ENCODE data around the gene PRSS36. TPM values are rescaled to one million over a fixed set of nuclear protein-coding genes. Genes with fewer than 3 reads are reported as not detected.

Gene PRSS36
- total RNA-seq, 1 donor from 2014 or later, result 0.74 TPM

DNA sequence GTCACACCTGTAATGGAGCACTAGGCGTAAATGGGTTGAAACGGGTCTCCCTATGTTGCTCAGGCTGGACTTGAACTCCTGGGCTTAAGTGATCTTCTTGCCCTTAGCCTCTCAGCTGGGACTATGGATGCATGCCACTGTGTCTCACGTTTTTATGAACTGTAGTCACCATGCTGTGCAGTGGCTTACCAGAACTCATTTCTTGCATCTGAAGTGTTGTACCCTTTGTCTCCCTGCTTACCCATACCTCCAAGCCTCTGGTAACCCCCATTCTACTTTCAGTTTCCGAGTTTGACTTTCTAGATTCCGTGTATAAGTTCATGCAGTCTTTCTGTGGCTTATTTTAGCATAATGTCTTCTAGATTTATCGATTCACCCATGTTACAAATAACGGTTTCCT lies 45.0 kb upstream of the PRSS36 start:
- TF ChIP-seq, protein P1, sequence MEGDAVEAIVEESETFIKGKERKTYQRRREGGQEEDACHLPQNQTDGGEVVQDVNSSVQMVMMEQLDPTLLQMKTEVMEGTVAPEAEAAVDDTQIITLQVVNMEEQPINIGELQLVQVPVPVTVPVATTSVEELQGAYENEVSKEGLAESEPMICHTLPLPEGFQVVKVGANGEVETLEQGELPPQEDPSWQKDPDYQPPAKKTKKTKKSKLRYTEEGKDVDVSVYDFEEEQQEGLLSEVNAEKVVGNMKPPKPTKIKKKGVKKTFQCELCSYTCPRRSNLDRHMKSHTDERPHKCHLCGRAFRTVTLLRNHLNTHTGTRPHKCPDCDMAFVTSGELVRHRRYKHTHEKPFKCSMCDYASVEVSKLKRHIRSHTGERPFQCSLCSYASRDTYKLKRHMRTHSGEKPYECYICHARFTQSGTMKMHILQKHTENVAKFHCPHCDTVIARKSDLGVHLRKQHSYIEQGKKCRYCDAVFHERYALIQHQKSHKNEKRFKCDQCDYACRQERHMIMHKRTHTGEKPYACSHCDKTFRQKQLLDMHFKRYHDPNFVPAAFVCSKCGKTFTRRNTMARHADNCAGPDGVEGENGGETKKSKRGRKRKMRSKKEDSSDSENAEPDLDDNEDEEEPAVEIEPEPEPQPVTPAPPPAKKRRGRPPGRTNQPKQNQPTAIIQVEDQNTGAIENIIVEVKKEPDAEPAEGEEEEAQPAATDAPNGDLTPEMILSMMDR (IDR thresholded peaks at IDR 0.05; ENCODE audit: unreplicated experiment), result no peak
- peaks cover 52% of the 10 kb centered on the region for H3K36me3 Mint-ChIP-seq (ENCODE audit: low read depth, unreplicated experiment)
- no peak overlapping the region for H3K27ac Mint-ChIP-seq (ENCODE audit: unreplicated experiment)
- peaks cover 13% of the 10 kb centered on the region for H3K27me3 Mint-ChIP-seq (ENCODE audit: unreplicated experiment)
- peak overlapping the region; percentile 69 for H3K4me3 Mint-ChIP-seq (ENCODE audit: unreplicated experiment)
- H3K9me3 Mint-ChIP-seq (ENCODE audit: unreplicated experiment), result no peaks in the 10 kb centered on the region
- no peak for DNase-seq (ENCODE audit: low spot score)
- peaks cover 58% of the 10 kb centered on the region for H3K4me1 Mint-ChIP-seq (ENCODE audit: unreplicated experiment)

DNA sequence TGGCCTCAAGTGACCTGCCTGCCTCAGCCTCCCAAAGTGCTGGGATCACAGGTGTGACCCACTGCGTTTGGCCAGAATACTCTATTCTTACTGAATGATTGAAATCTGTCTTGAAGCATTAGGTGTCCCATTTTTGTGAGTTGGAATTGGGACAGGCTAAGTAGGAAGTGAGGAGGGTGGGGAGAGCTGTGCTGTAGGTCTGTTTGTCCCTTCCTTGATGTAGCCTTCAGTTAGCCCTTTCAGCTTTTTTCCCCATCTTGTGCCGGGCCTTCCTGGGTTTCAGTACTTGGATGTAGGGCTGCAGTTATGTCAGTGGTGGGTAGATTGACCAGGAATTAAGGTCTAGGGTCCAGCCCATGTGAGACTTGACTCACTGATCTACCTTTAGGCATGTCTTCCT lies 44.0 kb upstream of the PRSS36 start:
- TF ChIP-seq, protein P1 (IDR thresholded peaks at IDR 0.05; ENCODE audit: unreplicated experiment), result no peak
- Mint-ChIP-seq H3K27me3 (ENCODE audit: unreplicated experiment) (peaks cover 16% of the 10 kb centered on the region), H3K4me3 (ENCODE audit: unreplicated experiment) (no peak overlapping the region), H3K36me3 (ENCODE audit: low read depth, unreplicated experiment) (peaks cover 58% of the 10 kb centered on the region), H3K4me1 (ENCODE audit: unreplicated experiment) (peaks cover 55% of the 10 kb centered on the region), H3K9me3 (ENCODE audit: unreplicated experiment) (no peaks in the 10 kb centered on the region), H3K27ac (ENCODE audit: unreplicated experiment) (peak overlapping the region; percentile 26)
- DNase-seq (ENCODE audit: low spot score), result no peak

DNA sequence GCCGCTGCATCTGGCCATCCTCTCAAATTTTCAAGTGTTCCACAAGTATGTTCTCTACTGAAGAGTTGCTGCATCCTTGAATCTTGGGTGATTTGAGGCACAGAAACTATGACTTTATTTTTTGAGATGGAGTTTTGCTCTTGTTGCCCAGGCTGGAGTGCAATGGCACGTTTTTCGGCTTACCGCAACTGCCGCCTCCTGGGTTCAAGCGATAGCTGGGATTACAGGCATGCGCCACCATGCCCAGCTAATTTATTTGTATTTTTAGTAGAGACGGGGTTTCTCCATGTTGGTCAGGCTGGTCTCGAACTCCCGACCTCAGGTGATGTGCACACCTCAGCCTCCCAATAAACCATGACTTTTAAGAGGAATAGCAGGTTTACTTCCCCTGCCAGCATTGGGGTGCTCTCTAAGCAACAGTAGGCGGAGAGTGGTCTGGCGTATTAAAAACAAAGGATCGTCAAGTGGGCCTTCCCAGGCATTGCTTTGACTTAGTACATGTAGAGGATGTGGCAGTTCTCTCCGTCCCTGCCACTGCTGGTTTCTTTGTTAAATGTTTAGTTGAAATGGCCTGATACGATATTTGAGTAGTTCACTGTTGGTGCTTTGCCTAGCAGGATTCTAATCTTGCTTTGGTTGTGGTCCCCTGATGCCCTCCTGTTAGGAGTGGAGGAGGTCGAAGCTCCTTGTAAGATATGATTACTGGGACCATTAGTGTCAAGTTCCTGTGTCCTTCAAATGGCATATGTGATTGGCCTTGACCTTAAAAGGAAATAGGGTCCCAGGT lies 43.2 kb upstream of the PRSS36 start:
- H3K27ac Mint-ChIP-seq (ENCODE audit: unreplicated experiment), result peak overlapping the region; percentile 48

DNA sequence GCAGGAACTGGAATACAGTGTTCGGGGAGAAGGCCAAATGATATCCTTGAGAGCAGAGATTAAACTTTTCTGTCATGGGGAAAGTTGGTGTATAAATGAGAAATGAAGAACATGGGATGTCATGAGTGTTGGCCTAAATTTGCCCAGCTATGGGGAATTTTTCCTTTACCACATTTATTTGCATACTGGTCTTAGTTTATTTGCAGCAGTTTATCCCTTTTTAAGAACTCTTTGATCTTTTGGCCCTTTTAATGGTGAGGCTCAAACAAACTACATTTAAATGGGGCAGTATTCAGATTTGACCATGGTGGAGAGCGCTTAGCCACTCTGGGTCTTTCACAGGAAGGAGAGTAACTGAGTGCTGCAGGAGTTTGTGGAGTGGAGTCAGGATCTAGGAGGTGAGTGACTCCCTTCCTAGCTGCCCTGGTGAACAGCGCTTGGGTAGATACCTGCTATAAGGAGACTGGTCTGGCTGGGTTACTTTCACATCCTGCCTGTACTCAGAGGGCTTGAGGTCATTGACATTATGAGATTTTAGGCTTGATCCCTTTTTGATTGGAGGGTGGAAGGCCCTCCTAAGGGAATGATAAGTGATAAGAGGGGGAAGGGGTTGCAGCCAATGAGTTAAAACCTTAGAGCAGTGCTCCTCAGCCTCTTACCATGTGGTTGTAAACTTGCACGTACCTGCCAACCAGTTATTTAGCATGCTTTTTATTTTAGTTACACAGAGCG lies 42.0 kb upstream of the PRSS36 start:
- peaks cover 55% of the 10 kb centered on the region for H3K4me1 Mint-ChIP-seq (ENCODE audit: unreplicated experiment)
- H3K27me3 Mint-ChIP-seq (ENCODE audit: unreplicated experiment), result peaks cover 21% of the 10 kb centered on the region
- TF ChIP-seq, protein P1 (IDR thresholded peaks at IDR 0.05; ENCODE audit: unreplicated experiment), result no peak
- peaks cover 77% of the 10 kb centered on the region for H3K36me3 Mint-ChIP-seq (ENCODE audit: low read depth, unreplicated experiment)
- peak overlapping the region; percentile 74 for H3K27ac Mint-ChIP-seq (ENCODE audit: unreplicated experiment)
- no peaks in the 10 kb centered on the region for H3K9me3 Mint-ChIP-seq (ENCODE audit: unreplicated experiment)
- H3K4me3 Mint-ChIP-seq (ENCODE audit: unreplicated experiment), result peak overlapping the region; percentile 32
- no peak for DNase-seq (ENCODE audit: low spot score)

More for the DNA sequence above, 43.2 kb upstream of the PRSS36 start:
- no peak for DNase-seq (ENCODE audit: low spot score)
- H3K4me1 Mint-ChIP-seq (ENCODE audit: unreplicated experiment), result peaks cover 50% of the 10 kb centered on the region
- peaks cover 17% of the 10 kb centered on the region for H3K27me3 Mint-ChIP-seq (ENCODE audit: unreplicated experiment)
- no peaks in the 10 kb centered on the region for H3K9me3 Mint-ChIP-seq (ENCODE audit: unreplicated experiment)
- peaks cover 66% of the 10 kb centered on the region for H3K36me3 Mint-ChIP-seq (ENCODE audit: low read depth, unreplicated experiment)
- TF ChIP-seq, protein P1 (IDR thresholded peaks at IDR 0.05; ENCODE audit: unreplicated experiment), result no peak
- peak overlapping the region; percentile 82 for H3K4me3 Mint-ChIP-seq (ENCODE audit: unreplicated experiment)

Measured in endothelial cell (in vitro differentiated cells).